Renal pelvis (tissue), 3 donors: ENCODE results near the gene CYB5D1. TPM values are rescaled to one million over a fixed set of nuclear protein-coding genes. Genes with fewer than 3 reads are reported as not detected.

Experiments used
- polyA plus RNA-seq, 3 donors: library from polyadenylated mRNA; unstranded; fragments of 120-200 nt; gene quantifications; one replicate each; pipeline ENCODE4 v1.2.1, GENCODE V29; 2013; ENCODE audit not compliant: insufficient read length in 3 of 3

The CYB5D1 gene
- polyA plus RNA-seq, 3 donors = 23.6 to 36.3 (median 27.2) TPM

Other genes with a start within 250 kb of the CYB5D1 start
- gene FXR2, start 243.1 kb upstream of the CYB5D1 start, polyA plus RNA-seq = 10 to 100 TPM; 48.9 to 54.0 (median 52.3) TPM
- gene SAT2, start 230.2 kb upstream of the CYB5D1 start, polyA plus RNA-seq = 100 to 1,000 TPM; 145 to 161 (median 161) TPM
- 1 to 10 TPM; 4.6 to 7.3 (median 6.4) TPM for gene SHBG, start 227.9 kb upstream of the CYB5D1 start, polyA plus RNA-seq
- gene ATP1B2, start 207.1 kb upstream of the CYB5D1 start, polyA plus RNA-seq = 10 to 100 TPM; 18.1 to 24.2 (median 21.5) TPM
- gene TP53, start 170.5 kb upstream of the CYB5D1 start, polyA plus RNA-seq = 10 to 100 TPM; 68.2 to 79.1 (median 74.8) TPM
- 10 to 100 TPM; 15.3 to 21.3 (median 17.0) TPM for gene WRAP53, start 169.5 kb upstream of the CYB5D1 start, polyA plus RNA-seq
- 10 to 100 TPM; 21.3 to 29.1 (median 23.8) TPM for gene EFNB3, start 152.8 kb upstream of the CYB5D1 start, polyA plus RNA-seq
- under 1 TPM; 0.24 to 0.67 (median 0.34) TPM for gene DNAH2, start 140.3 kb upstream of the CYB5D1 start, polyA plus RNA-seq
- 10 to 100 TPM; 26.2 to 32.3 (median 28.8) TPM for gene KDM6B, start 23.8 kb upstream of the CYB5D1 start, polyA plus RNA-seq
- gene TMEM88, start 2.9 kb upstream of the CYB5D1 start, polyA plus RNA-seq = 10 to 100 TPM; 25.9 to 32.4 (median 26.0) TPM
- gene NAA38, start 444 bp upstream of the CYB5D1 start, polyA plus RNA-seq = 100 to 1,000 TPM in 2 of 3 donors, 10 to 100 TPM in 1; 94.2 to 137 (median 104) TPM
- gene CHD3, start 30.8 kb downstream of the CYB5D1 start, polyA plus RNA-seq = 100 to 1,000 TPM; 181 to 204 (median 186) TPM
- 1 to 10 TPM; 3.5 to 4.7 (median 4.5) TPM for gene RNF227, start 58.3 kb downstream of the CYB5D1 start, polyA plus RNA-seq
- 10 to 100 TPM; 10.6 to 13.0 (median 11.4) TPM for gene KCNAB3, start 71.9 kb downstream of the CYB5D1 start, polyA plus RNA-seq
- 100 to 1,000 TPM; 131 to 158 (median 133) TPM for gene TRAPPC1, start 73.9 kb downstream of the CYB5D1 start, polyA plus RNA-seq
- 10 to 100 TPM; 52.0 to 69.0 (median 65.7) TPM for gene CNTROB, start 74.2 kb downstream of the CYB5D1 start, polyA plus RNA-seq
- under 1 TPM; 0.22 to 0.87 (median 0.40) TPM for gene GUCY2D, start 144.6 kb downstream of the CYB5D1 start, polyA plus RNA-seq
- 1 to 10 TPM; 1.2 to 2.0 (median 1.5) TPM for gene ALOX15B, start 181.1 kb downstream of the CYB5D1 start, polyA plus RNA-seq
- 1 to 10 TPM in 1 of 3 donors, under 1 TPM in 2; 0.48 to 1.0 (median 0.90) TPM for gene ALOX12B, start 229.7 kb downstream of the CYB5D1 start, polyA plus RNA-seq